ENCODE results near the gene ST3GAL3. TPM values are rescaled to one million over a fixed set of nuclear protein-coding genes. Genes with fewer than 3 reads are reported as not detected.

ST3GAL3 gene
- total RNA-seq, 1 experiment from 2014 or later, result 8.3 TPM

- Histone ChIP-seq H3K4me2 (ENCODE audit: insufficient read depth, insufficient read length, low read length) (no peak overlapping the region), H2BK20ac (ENCODE audit: low read depth, low read length, poor library complexity, severe bottlenecking) (no peak overlapping the region), H3K18ac (ENCODE audit: insufficient read length, low read depth, low read length) (no peak overlapping the region), H3K79me2 (ENCODE audit: insufficient read depth, low read length) (no peaks in the 10 kb centered on the region), H3K27ac (ENCODE audit: insufficient read length, low read depth, low read length) (no peak overlapping the region), H4K20me1 (ENCODE audit: control insufficient read depth, insufficient read depth, insufficient read length) (no peaks in the 10 kb centered on the region), H3T11ph (ENCODE audit: low read length) (no peak overlapping the region), H2BK120ac (ENCODE audit: low read depth, low read length, poor library complexity, severe bottlenecking) (no peak overlapping the region), H3K79me1 (ENCODE audit: insufficient read depth, low read depth, low read length, poor library complexity, severe bottlenecking) (no peaks in the 10 kb centered on the region), H2BK15ac (ENCODE audit: low read depth, low read length) (no peak overlapping the region), H4K91ac (ENCODE audit: insufficient read length, low read depth, low read length) (no peak overlapping the region), H4K8ac (replicated peaks; ENCODE audit: insufficient read length, low read depth, low read length) (no peak overlapping the region), H3K9me3 (ENCODE audit: control insufficient read depth, low read depth, low read length) (no peaks in the 10 kb centered on the region), H2BK5ac (ENCODE audit: insufficient read length, low read length) (no peak overlapping the region), H2AK5ac (ENCODE audit: insufficient read length, low read length) (no peak overlapping the region), H3K56ac (ENCODE audit: insufficient read length, low read depth, low read length) (no peak overlapping the region), H4K5ac (ENCODE audit: insufficient read length, low read depth, low read length) (no peak overlapping the region), H3K9ac (ENCODE audit: extremely low read depth, insufficient read length, low read length) (no peak overlapping the region), H3K4ac (ENCODE audit: low read depth, low read length) (no peak overlapping the region), H3K27me3 (ENCODE audit: insufficient read depth, low read length) (no peaks in the 10 kb centered on the region), H3K14ac (ENCODE audit: insufficient read depth, low read length) (no peak overlapping the region), H3K23me2 (ENCODE audit: insufficient read length, low read depth, low read length, poor library complexity, severe bottlenecking) (no peaks in the 10 kb centered on the region), H3K4me1 (ENCODE audit: insufficient read depth, low read length) (no peaks in the 10 kb centered on the region), H2BK12ac (ENCODE audit: insufficient read length, low read depth, low read length) (no peak overlapping the region), H2AFZ (ENCODE audit: low read length) (no peak overlapping the region), H3K23ac (ENCODE audit: insufficient read length, low read depth, low read length) (no peak overlapping the region)
- Mint-ChIP-seq H3K27ac (peak overlapping the region in 2 of 3 experiments; percentile 76; a peak in 3 of 7 replicates), H3K9me3 (no peaks in the 10 kb centered on the region), H3K36me3 (ENCODE audit: insufficient read depth in 1 of 3, low read depth in 3 of 3) (no peaks in the 10 kb centered on the region), H3K4me1 (peaks cover 0 to 4% of the 10 kb centered on the region in 2 experiments; a peak in 2 of 4 replicates), H3K4me3 (no peak overlapping the region), H3K27me3 (ENCODE audit: low read depth) (no peaks in the 10 kb centered on the region)
- no peak for TF ChIP-seq CTCF (conservative IDR thresholded peaks at IDR 0.05)
- WGBS (ENCODE audit: extremely low coverage, insufficient read length, low lambda C conversion rate), result no CpG with 5 or more reads among the region's 2 CpGs
- peak; percentile 3 for DNase-seq
Measured at GRCh38 chr1:43866201-43866600, 158.9 kb downstream of the ST3GAL3 start.
